IgD-negative memory B cell (primary cell): Measurements from ENCODE around the gene ANKRD13A. TPM values are rescaled to one million over a fixed set of nuclear protein-coding genes. Genes with fewer than 3 reads are reported as not detected.

ENCODE experiments used
- H3K27ac Mint-ChIP-seq, 3 donors: one replicate each; pipeline ENCODE4 v1.8.0; 2020 to 2022; ENCODE audit warnings: mild to moderate bottlenecking in 3 of 3, mixed read lengths in 3 of 3, moderate library complexity in 1 of 3
- H3K27me3 Mint-ChIP-seq: one replicate; pipeline ENCODE4 v1.8.0; 2021; ENCODE audit warnings: mixed read lengths
- H3K36me3 Mint-ChIP-seq: one replicate; pipeline ENCODE4 v1.8.0; 2020; ENCODE audit warnings: mild to moderate bottlenecking, mixed read lengths
- H3K4me1 Mint-ChIP-seq, 3 donors: one replicate each; pipeline ENCODE4 v1.8.0; 2020 to 2022; ENCODE audit warnings: mixed read lengths in 3 of 3, mild to moderate bottlenecking in 1 of 3
- H3K4me3 Mint-ChIP-seq, 4 donors: one replicate each; pipeline ENCODE4 v1.8.0; 2020 to 2022; ENCODE audit warnings: mild to moderate bottlenecking in 4 of 4, mixed read lengths in 4 of 4, moderate library complexity in 3 of 4
- H3K9me3 Mint-ChIP-seq, 3 donors: one replicate each; pipeline ENCODE4 v1.8.0; 2020 to 2021; ENCODE audit warnings: mixed read lengths in 3 of 3, mild to moderate bottlenecking in 1 of 3
- polyA plus RNA-seq: library from polyadenylated mRNA; unstranded; fragments of 300-500 nt; fragmentation: Illumina TruSeq; gene quantifications from one replicate; pipeline ENCODE4 v1.2.3, GENCODE V29; 2021

ANKRD13A gene
- 156 TPM for polyA plus RNA-seq

- peaks cover 47 to 55% (median 49%) of the 10 kb centered on the region in 3 donors for H3K4me1 Mint-ChIP-seq
- no peaks in the 10 kb centered on the region for H3K9me3 Mint-ChIP-seq
- H3K27ac Mint-ChIP-seq: peak within 1 kb of the TSS; percentile 94 to 100 (median 98)
- H3K27me3 Mint-ChIP-seq: no peaks in the 10 kb centered on the region
- H3K4me3 Mint-ChIP-seq: peak within 1 kb of the TSS; percentile 97 to 100 (median 98)
- peaks cover 6% of the 10 kb centered on the region for H3K36me3 Mint-ChIP-seq
Observed at GRCh38 chr12:109998904-109999648, at the start of gene ANKRD13A. Gene ANKRD13A, plus strand, starts transcription at chr12:109999430. Its CDS starts 259 bp downstream, at chr12:109999689.

GRCh38 chr12:109950625-109951024 lies 48.6 kb upstream of the ANKRD13A start:
- Mint-ChIP-seq H3K4me3 (no peak overlapping the region), H3K27ac (no peak overlapping the region), H3K4me1 (peaks cover 28 to 40% (median 36%) of the 10 kb centered on the region in 3 donors), H3K9me3 (no peaks in the 10 kb centered on the region), H3K36me3 (peaks cover 5% of the 10 kb centered on the region), H3K27me3 (no peaks in the 10 kb centered on the region)

- Mint-ChIP-seq H3K4me1 (peaks cover 28 to 40% (median 36%) of the 10 kb centered on the region in 3 donors), H3K27me3 (no peaks in the 10 kb centered on the region), H3K36me3 (peaks cover 5% of the 10 kb centered on the region), H3K9me3 (no peaks in the 10 kb centered on the region), H3K4me3 (no peak overlapping the region), H3K27ac (no peak overlapping the region)
Observed at GRCh38 chr12:109951136-109951535, 48.1 kb upstream of the ANKRD13A start.

GRCh38 chr12:109951751-109952150 lies 47.5 kb upstream of the ANKRD13A start:
- Mint-ChIP-seq H3K4me1 (peaks cover 24 to 37% (median 33%) of the 10 kb centered on the region in 3 donors), H3K36me3 (peaks cover 4% of the 10 kb centered on the region), H3K27me3 (no peaks in the 10 kb centered on the region), H3K27ac (peak overlapping the region in 1 of 3 donors; percentile 5), H3K4me3 (no peak overlapping the region), H3K9me3 (no peaks in the 10 kb centered on the region)

GRCh38 chr12:109952160-109952858 lies 46.9 kb upstream of the ANKRD13A start:
- Mint-ChIP-seq H3K27me3 (no peaks in the 10 kb centered on the region), H3K4me3 (peak overlapping the region in 1 of 4 donors; percentile 3), H3K9me3 (no peaks in the 10 kb centered on the region), H3K4me1 (peaks cover 19 to 33% (median 27%) of the 10 kb centered on the region in 3 donors), H3K27ac (peak overlapping the region; percentile 5 to 96 (median 49)), H3K36me3 (peaks cover 3% of the 10 kb centered on the region)

- Mint-ChIP-seq H3K27me3 (no peaks in the 10 kb centered on the region), H3K27ac (peak overlapping the region; percentile 49 to 96 (median 86)), H3K9me3 (no peaks in the 10 kb centered on the region), H3K4me3 (peak overlapping the region in 1 of 4 donors; percentile 33), H3K4me1 (peaks cover 14 to 27% (median 21%) of the 10 kb centered on the region in 3 donors), H3K36me3 (peaks cover 3% of the 10 kb centered on the region)
Observed at GRCh38 chr12:109952873-109953272, 46.4 kb upstream of the ANKRD13A start.

GRCh38 chr12:109953656-109954055 lies 45.6 kb upstream of the ANKRD13A start:
- Mint-ChIP-seq H3K9me3 (no peaks in the 10 kb centered on the region), H3K27me3 (no peaks in the 10 kb centered on the region), H3K4me1 (peaks cover 11 to 21% (median 15%) of the 10 kb centered on the region in 3 donors), H3K27ac (peak overlapping the region in 2 of 3 donors; percentile 80 to 86), H3K4me3 (no peak overlapping the region), H3K36me3 (no peaks in the 10 kb centered on the region)

GRCh38 chr12:109958374-109958773 lies 40.9 kb upstream of the ANKRD13A start:
- H3K36me3 Mint-ChIP-seq: no peaks in the 10 kb centered on the region
- no peak overlapping the region for H3K4me3 Mint-ChIP-seq
- H3K9me3 Mint-ChIP-seq: no peaks in the 10 kb centered on the region
- H3K27me3 Mint-ChIP-seq: no peaks in the 10 kb centered on the region
- peaks cover 0 to 2% (median 2%) of the 10 kb centered on the region in 3 donors for H3K4me1 Mint-ChIP-seq
- H3K27ac Mint-ChIP-seq: no peak overlapping the region

- Mint-ChIP-seq H3K4me1 (peaks cover 0 to 1% (median 0%) of the 10 kb centered on the region in 3 donors), H3K4me3 (no peak overlapping the region), H3K9me3 (no peaks in the 10 kb centered on the region), H3K27me3 (no peaks in the 10 kb centered on the region), H3K27ac (peak overlapping the region in 1 of 3 donors; percentile 50), H3K36me3 (no peaks in the 10 kb centered on the region)
Observed at GRCh38 chr12:109959411-109960093, 39.7 kb upstream of the ANKRD13A start.

- H3K27me3 Mint-ChIP-seq: no peaks in the 10 kb centered on the region
- no peak overlapping the region for H3K27ac Mint-ChIP-seq
- no peaks in the 10 kb centered on the region for H3K9me3 Mint-ChIP-seq
- peak overlapping the region in 1 of 4 donors; percentile 33 for H3K4me3 Mint-ChIP-seq
- H3K4me1 Mint-ChIP-seq: peaks cover 0 to 1% (median 0%) of the 10 kb centered on the region in 3 donors
- peaks cover 2% of the 10 kb centered on the region for H3K36me3 Mint-ChIP-seq
Observed at GRCh38 chr12:109961201-109961600, 38.0 kb upstream of the ANKRD13A start.

GRCh38 chr12:109961612-109962011 lies 37.6 kb upstream of the ANKRD13A start:
- H3K27ac Mint-ChIP-seq: no peak overlapping the region
- peaks cover 0 to 1% (median 0%) of the 10 kb centered on the region in 3 donors for H3K4me1 Mint-ChIP-seq
- no peaks in the 10 kb centered on the region for H3K9me3 Mint-ChIP-seq
- no peaks in the 10 kb centered on the region for H3K27me3 Mint-ChIP-seq
- H3K4me3 Mint-ChIP-seq: no peak overlapping the region
- H3K36me3 Mint-ChIP-seq: peaks cover 2% of the 10 kb centered on the region

GRCh38 chr12:109962398-109962797 lies 36.8 kb upstream of the ANKRD13A start:
- H3K27me3 Mint-ChIP-seq: no peaks in the 10 kb centered on the region
- no peaks in the 10 kb centered on the region for H3K9me3 Mint-ChIP-seq
- peaks cover 0 to 1% (median 1%) of the 10 kb centered on the region in 3 donors for H3K4me1 Mint-ChIP-seq
- H3K27ac Mint-ChIP-seq: peak overlapping the region in 1 of 3 donors; percentile 50
- H3K4me3 Mint-ChIP-seq: no peak overlapping the region
- H3K36me3 Mint-ChIP-seq: peaks cover 2% of the 10 kb centered on the region

GRCh38 chr12:109963330-109963729 lies 35.9 kb upstream of the ANKRD13A start:
- no peak overlapping the region for H3K4me3 Mint-ChIP-seq
- peaks cover 4 to 9% (median 5%) of the 10 kb centered on the region in 3 donors for H3K4me1 Mint-ChIP-seq
- peak overlapping the region; percentile 50 to 65 (median 51) for H3K27ac Mint-ChIP-seq
- peaks cover 2% of the 10 kb centered on the region for H3K36me3 Mint-ChIP-seq
- H3K9me3 Mint-ChIP-seq: no peaks in the 10 kb centered on the region
- H3K27me3 Mint-ChIP-seq: no peaks in the 10 kb centered on the region

GRCh38 chr12:109963743-109964429 lies 35.3 kb upstream of the ANKRD13A start:
- Mint-ChIP-seq H3K9me3 (no peaks in the 10 kb centered on the region), H3K4me1 (peaks cover 4 to 9% (median 5%) of the 10 kb centered on the region in 3 donors), H3K27me3 (no peaks in the 10 kb centered on the region), H3K36me3 (peaks cover 2% of the 10 kb centered on the region), H3K4me3 (no peak overlapping the region), H3K27ac (peak overlapping the region in 1 of 3 donors; percentile 65)
